GM23248 (cell line): ENCODE measurements around the gene LEFTY1. TPM values are rescaled to one million over a fixed set of nuclear protein-coding genes. Genes with fewer than 3 reads are reported as not detected.

Experiments used
- DNase-seq: peaks from one replicate; pipeline ENCODE4 v3.0.0-alpha.2; 2015
- H2AFZ ChIP-seq: fragments of 200-600 bp; sonication (generic); 2 replicates; pipeline ENCODE4 v1.6.1; 2016; ENCODE audit warnings: antibody characterized with exemption
- H3F3A ChIP-seq: fragments of 200-600 bp; sonication (generic); 2 replicates; pipeline ENCODE4 v1.6.1; 2016; ENCODE audit warnings: mild to moderate bottlenecking, antibody characterized with exemption, mixed run types; ENCODE audit not compliant: insufficient read depth
- H3K27ac ChIP-seq: fragments of 200-600 bp; sonication (generic); 2 replicates; pipeline ENCODE4 v1.5.1; 2016; ENCODE audit warnings: mild to moderate bottlenecking
- H3K27me3 ChIP-seq: fragments of 200-600 bp; sonication (generic); replicated peaks from 2 replicates; pipeline ENCODE4 v1.6.1; 2016; ENCODE audit warnings: mild to moderate bottlenecking; ENCODE audit not compliant: insufficient read depth
- H3K36me3 ChIP-seq: fragments of 200-600 bp; sonication (generic); 2 replicates; pipeline ENCODE4 v1.6.1; 2016; ENCODE audit warnings: low read depth, mild to moderate bottlenecking
- H3K4me1 ChIP-seq: fragments of 200-600 bp; sonication (generic); 2 replicates; pipeline ENCODE4 v1.6.1; 2016; ENCODE audit warnings: mild to moderate bottlenecking; ENCODE audit not compliant: insufficient read depth
- H3K4me2 ChIP-seq: fragments of 200-600 bp; sonication (generic); one replicate; pipeline ENCODE4 v1.6.1; 2016; ENCODE audit warnings: mild to moderate bottlenecking; ENCODE audit not compliant: unreplicated experiment
- H3K4me3 ChIP-seq: fragments of 200-600 bp; sonication (generic); 2 replicates; pipeline ENCODE4 v1.5.1; 2016; ENCODE audit warnings: mild to moderate bottlenecking
- H3K79me2 ChIP-seq: fragments of 200-600 bp; sonication (generic); 2 replicates; pipeline ENCODE4 v1.6.1; 2016; ENCODE audit warnings: mild to moderate bottlenecking; ENCODE audit not compliant: insufficient read depth
- H3K9ac ChIP-seq: fragments of 200-600 bp; sonication (generic); 2 replicates; pipeline ENCODE4 v1.6.1; 2016; ENCODE audit warnings: mild to moderate bottlenecking
- H3K9me2 ChIP-seq: fragments of 200-600 bp; sonication (generic); 2 replicates; pipeline ENCODE4 v1.6.1; 2016; ENCODE audit warnings: mixed run types, mild to moderate bottlenecking, moderate library complexity; ENCODE audit not compliant: insufficient read depth
- H3K9me3 ChIP-seq: fragments of 200-600 bp; sonication (generic); one replicate; pipeline ENCODE4 v1.6.1; 2017; ENCODE audit warnings: low read depth
- H4K20me1 ChIP-seq: fragments of 200-600 bp; sonication (generic); 2 replicates; pipeline ENCODE4 v1.6.0; 2016; ENCODE audit not compliant: insufficient read depth
- EZH2 ChIP-seq: fragments of 200-600 bp; sonication (generic); IDR thresholded peaks from 2 replicates; pipeline ENCODE4 v1.6.1; 2018; ENCODE audit warnings: antibody characterized with exemption, mild to moderate bottlenecking; ENCODE audit not compliant: insufficient read depth, poor library complexity, severe bottlenecking
- EZH2phosphoT487 ChIP-seq: fragments of 200-600 bp; sonication (generic); IDR thresholded peaks from 2 replicates; pipeline ENCODE4 v1.6.1; 2018; ENCODE audit warnings: antibody characterized with exemption, moderate library complexity, mild to moderate bottlenecking, low read depth; ENCODE audit not compliant: insufficient read depth
- WGBS, 2 experiments: methylation state at CpG; one replicate each; pipeline ENCODE4 v1.1.6; 2015 to 2017; ENCODE audit warnings: low lambda C conversion rate in 2 of 2, low coverage in 1 of 2; ENCODE audit errors: missing lambda C conversion rate in 2 of 2; 5-methylcytosine and 5-hydroxymethylcytosine counted together
- in situ Hi-C: fragments of 300-500 bp; cut with MboI; formaldehyde crosslinking; loops from 2 replicates; pipeline ENCODE4 v1.15.0; 2020
- polyA plus RNA-seq: library from polyadenylated mRNA; unstranded; fragments of >200 nt; fragmentation: Nextera tagmentation; extraction: Ambion mirVana; gene quantifications from 2 replicates; pipeline ENCODE4 v1.2.1, GENCODE V29; 2016
- total RNA-seq: library from RNA; depleted of rRNA; stranded (reverse); fragments of >200 nt; shearing (Covaris generic); gene quantifications from 2 replicates; pipeline ENCODE4 v1.2.3, GENCODE V29; 2014

LEFTY1 gene
- total and polyA plus RNA-seq, 2 experiments from 2014 or later: not detected

GRCh38 chr1:225877580-225877979 lies 11.4 kb downstream of the LEFTY1 start:
- Histone ChIP-seq H3K36me3 (0 out of 2 replicates have a peak, but pooled peaks cover 2% of the 10 kb centered on the region), H3K4me1 (peaks cover 9% of the 10 kb centered on the region; the same call in 1 of the 2 replicates), H3K9me2 (no peaks in the 10 kb centered on the region), H3K4me2 (no peak overlapping the region), H3K79me2 (peaks cover 18% of the 10 kb centered on the region), H3K27me3 (no peaks in the 10 kb centered on the region), H4K20me1 (no peaks in the 10 kb centered on the region; the same call in 1 of the 2 replicates), H3K27ac (no peak overlapping the region), H3K9ac (no peak overlapping the region), H3F3A (peaks cover 4% of the 10 kb centered on the region; the same call in 1 of the 2 replicates), H3K9me3 (no peaks in the 10 kb centered on the region), H2AFZ (no peak overlapping the region), H3K4me3 (no peak overlapping the region)
- TF ChIP-seq EZH2phosphoT487 (no peak), EZH2 (no peak)
- in situ Hi-C loops: no loop called here
- 23 to 31% methylated on average over 10 of the region's 10 CpGs for WGBS, 2 experiments
- peak; percentile 69 for DNase-seq

- Histone ChIP-seq H3K27me3 (no peaks in the 10 kb centered on the region), H3K4me2 (no peak overlapping the region), H3K9me2 (no peaks in the 10 kb centered on the region), H2AFZ (no peak overlapping the region), H3K27ac (no peak overlapping the region), H3K9ac (no peak overlapping the region), H3K4me1 (peaks cover 9% of the 10 kb centered on the region; the same call in 1 of the 2 replicates), H3K36me3 (0 out of 2 replicates have a peak, but pooled peaks cover 2% of the 10 kb centered on the region), H3K4me3 (no peak overlapping the region), H3K9me3 (no peaks in the 10 kb centered on the region), H3K79me2 (peaks cover 18% of the 10 kb centered on the region), H4K20me1 (no peaks in the 10 kb centered on the region; the same call in 1 of the 2 replicates), H3F3A (peaks cover 4% of the 10 kb centered on the region; the same call in 1 of the 2 replicates)
- DNase-seq: no peak
- TF ChIP-seq EZH2phosphoT487 (no peak), EZH2 (no peak)
- in situ Hi-C loops: no loop called here
- 85 to 87% methylated on average over 12 of the region's 12 CpGs for WGBS, 2 experiments
Observed at GRCh38 chr1:225876900-225877510, 11.9 kb downstream of the LEFTY1 start.

- H3K9ac ChIP-seq: no peak overlapping the region
- H3K27me3 ChIP-seq: no peaks in the 10 kb centered on the region
- H3K4me1 ChIP-seq: no peaks in the 10 kb centered on the region
- no peak for TF ChIP-seq EZH2phosphoT487
- TF ChIP-seq EZH2: no peak
- H3K27ac ChIP-seq: no peak overlapping the region
- no peaks in the 10 kb centered on the region for H3F3A ChIP-seq
- no peak overlapping the region for H3K4me3 ChIP-seq
- no peak overlapping the region for H3K4me2 ChIP-seq
- H3K79me2 ChIP-seq: peaks cover 3% of the 10 kb centered on the region
- no peaks in the 10 kb centered on the region; the same call in 1 of the 2 replicates for H4K20me1 ChIP-seq
- no peaks in the 10 kb centered on the region for H3K9me3 ChIP-seq
- H2AFZ ChIP-seq: no peak overlapping the region
- 88 to 90% methylated on average over 12 of the region's 12 CpGs for WGBS, 2 experiments
- no peak for DNase-seq
- no peaks in the 10 kb centered on the region for H3K9me2 ChIP-seq
- H3K36me3 ChIP-seq: 0 out of 2 replicates have a peak, but pooled peaks cover 2% of the 10 kb centered on the region
- in situ Hi-C loops: no loop called here
Observed at GRCh38 chr1:225875044-225875815, 13.7 kb downstream of the LEFTY1 start.

GRCh38 chr1:225874431-225874830 lies 14.5 kb downstream of the LEFTY1 start:
- in situ Hi-C loops: no loop called here
- WGBS, 2 experiments: 92 to 94% methylated on average over 11 of the region's 11 CpGs
- Histone ChIP-seq H3K27ac (no peak overlapping the region), H3K9me3 (no peaks in the 10 kb centered on the region), H3K9ac (no peak overlapping the region), H3K27me3 (no peaks in the 10 kb centered on the region), H3K4me2 (no peak overlapping the region), H3K4me1 (no peaks in the 10 kb centered on the region), H2AFZ (no peak overlapping the region), H3F3A (no peaks in the 10 kb centered on the region), H3K36me3 (0 out of 2 replicates have a peak, but pooled peaks cover 2% of the 10 kb centered on the region), H3K79me2 (no peaks in the 10 kb centered on the region; the same call in 1 of the 2 replicates), H3K4me3 (no peak overlapping the region), H3K9me2 (no peaks in the 10 kb centered on the region), H4K20me1 (no peaks in the 10 kb centered on the region; the same call in 1 of the 2 replicates)
- DNase-seq: no peak
- TF ChIP-seq EZH2 (no peak), EZH2phosphoT487 (no peak)
